Measurements from ENCODE around the gene XPNPEP1.
A peak's percentile ranks its signal among the peaks of the same experiment; 100 is the strongest.
"Not testable (repeated sequence)": the region's sequence is repeated elsewhere in the genome, so short reads cannot be mapped to it uniquely, and the experiment has no call there.

XPNPEP1 gene

GRCh38 chr10:109922358-109922975, 844 bp downstream of the XPNPEP1 start:
- no peak for DNase-seq

GRCh38 chr10:109920016-109920415, 3.3 kb downstream of the XPNPEP1 start:
- no peak for DNase-seq

- DNase-seq: no peak
These were observed 4.1 kb downstream of the XPNPEP1 start for GRCh38 chr10:109919220-109919619.

- DNase-seq: not testable (repeated sequence)
These were observed 4.6 kb downstream of the XPNPEP1 start for GRCh38 chr10:109918707-109919106.

- DNase-seq: no peak
These were observed 7.7 kb downstream of the XPNPEP1 start for GRCh38 chr10:109915566-109915965.

- DNase-seq: no peak
These were observed 8.3 kb downstream of the XPNPEP1 start for GRCh38 chr10:109914966-109915365.

GRCh38 chr10:109913306-109913892, 9.9 kb downstream of the XPNPEP1 start:
- DNase-seq: no peak

- peak; percentile 5 to 62 for DNase-seq
These were observed 10.7 kb downstream of the XPNPEP1 start for GRCh38 chr10:109912335-109913281.

GRCh38 chr10:109911903-109912302, 11.4 kb downstream of the XPNPEP1 start:
- no peak for DNase-seq

- no peak for DNase-seq
These were observed 17.0 kb downstream of the XPNPEP1 start for GRCh38 chr10:109906316-109906715.

- no peak for DNase-seq
These were observed 18.9 kb downstream of the XPNPEP1 start for GRCh38 chr10:109904397-109904796.

- DNase-seq: no peak
These were observed 20.0 kb downstream of the XPNPEP1 start for GRCh38 chr10:109902992-109903947.

- DNase-seq: no peak
These were observed 23.7 kb downstream of the XPNPEP1 start for GRCh38 chr10:109899356-109900331.

- DNase-seq: no peak
These were observed 24.5 kb downstream of the XPNPEP1 start for GRCh38 chr10:109898666-109899355.

GRCh38 chr10:109898007-109898406, 25.3 kb downstream of the XPNPEP1 start:
- no peak for DNase-seq

- DNase-seq: no peak
These were observed 27.5 kb downstream of the XPNPEP1 start for GRCh38 chr10:109895848-109896247.

GRCh38 chr10:109895095-109895818, 28.1 kb downstream of the XPNPEP1 start:
- no peak for DNase-seq

GRCh38 chr10:109894516-109894915, 28.8 kb downstream of the XPNPEP1 start:
- peak in 1 of 2 experiments; percentile 14 for DNase-seq

GRCh38 chr10:109893386-109893785, 29.9 kb downstream of the XPNPEP1 start:
- DNase-seq: no peak

- DNase-seq: no peak
These were observed 30.4 kb downstream of the XPNPEP1 start for GRCh38 chr10:109892931-109893330.
